Left renal pelvis (tissue), 4 donors: ENCODE results near the gene ANKRD63. TPM values are rescaled to one million over a fixed set of nuclear protein-coding genes. Genes with fewer than 3 reads are reported as not detected.

Experiments used
- DNase-seq, 4 donors: peaks; one replicate each; pipeline ENCODE4 v3.0.0-alpha.2; 2013; ENCODE audit warnings: low read depth in 4 of 4, low spot score in 3 of 4
- polyA plus RNA-seq, 4 donors: library from polyadenylated mRNA; unstranded; fragments of 120-200 nt; gene quantifications; one replicate each; pipeline ENCODE4 v1.2.1, GENCODE V29; 2013; ENCODE audit not compliant: insufficient read length in 4 of 4

ANKRD63 gene
- polyA plus RNA-seq, 4 donors = 0.17 TPM; not detected in 3

- DNase-seq = no peak
Measured at GRCh38 chr15:40313531-40314398, 30.9 kb upstream of the ANKRD63 start.

DNA sequence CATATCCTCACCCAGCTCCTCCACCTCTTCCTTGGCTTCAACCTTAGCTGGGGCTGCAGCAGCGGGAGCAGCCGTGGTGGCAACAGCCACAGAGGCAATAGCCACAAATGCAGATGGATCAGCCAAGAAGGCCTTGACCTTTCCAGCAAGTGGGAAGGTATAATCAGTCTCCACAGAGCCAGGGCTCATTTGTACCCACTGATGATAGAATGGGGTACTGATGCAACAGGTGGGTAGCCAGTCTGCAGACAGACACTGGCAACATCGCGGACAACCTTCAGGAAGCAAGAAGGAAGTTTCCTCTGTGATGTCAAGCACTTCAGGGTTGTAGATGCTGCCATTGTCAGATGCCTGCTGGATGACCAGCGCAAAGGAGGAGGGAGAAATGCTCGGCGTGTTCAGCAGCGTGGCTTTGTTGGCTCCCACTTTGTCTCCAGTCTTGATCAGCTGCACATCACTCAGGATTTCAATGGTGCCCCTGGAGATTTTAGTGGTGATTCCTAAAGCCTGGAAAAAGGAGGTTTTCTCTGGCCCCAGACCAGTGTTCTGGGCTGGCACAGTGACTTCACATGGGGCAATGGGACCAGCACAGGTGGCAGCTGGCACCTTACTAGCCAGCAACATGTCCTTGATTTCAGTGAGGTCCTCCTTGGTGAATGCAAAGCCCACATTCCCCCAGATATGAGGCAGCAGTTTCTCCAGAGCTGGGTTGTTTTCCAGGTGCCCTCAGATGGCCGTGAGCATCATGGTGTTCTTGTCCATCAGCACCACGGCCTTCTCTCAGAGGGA, 29.7 kb upstream of the ANKRD63 start:
- no peak for DNase-seq

GRCh38 chr15:40310993-40311392, 28.1 kb upstream of the ANKRD63 start:
- DNase-seq = no peak

- DNase-seq = no peak
Measured at GRCh38 chr15:40310001-40310959, 27.4 kb upstream of the ANKRD63 start.

DNA sequence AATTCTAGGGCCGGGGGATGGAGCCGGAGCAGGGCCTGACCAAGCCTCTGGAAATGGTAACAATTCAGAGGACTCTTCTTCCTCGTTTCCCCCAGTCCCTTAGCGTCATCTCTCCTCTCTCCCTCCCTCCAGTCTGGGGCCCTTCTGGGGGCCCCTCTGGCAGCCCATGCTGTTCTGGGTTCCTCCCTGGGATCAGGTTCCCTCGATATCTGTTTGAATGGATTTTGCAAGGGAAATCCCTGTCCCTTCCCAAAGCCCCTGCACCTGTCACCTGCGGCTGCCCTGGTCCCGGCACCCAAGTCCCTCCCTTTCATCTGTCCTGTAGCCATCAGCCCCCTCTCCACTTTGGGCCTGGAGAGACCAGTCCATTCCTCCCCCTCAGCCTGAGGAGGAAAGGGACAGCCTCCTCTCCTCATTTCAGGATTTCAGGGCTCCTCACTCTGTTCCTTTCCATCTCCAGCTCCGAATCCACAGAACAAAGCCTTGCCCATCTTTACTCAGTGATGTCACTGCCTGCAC, 26.5 kb upstream of the ANKRD63 start:
- no peak for DNase-seq

GRCh38 chr15:40307421-40308211, 24.8 kb upstream of the ANKRD63 start, which contains the start of gene PLCB2:
Gene PLCB2 (minus strand): TSS chr15:40307935. CDS start chr15:40307672, 263 bp downstream.
- no peak for DNase-seq

- no peak for DNase-seq
Measured at GRCh38 chr15:40306908-40307307, 24.0 kb upstream of the ANKRD63 start.

GRCh38 chr15:40306371-40306770, 23.5 kb upstream of the ANKRD63 start:
- DNase-seq = no peak

GRCh38 chr15:40305281-40305680, 22.4 kb upstream of the ANKRD63 start:
- no peak for DNase-seq

- no peak for DNase-seq
Measured at GRCh38 chr15:40303576-40303975, 20.7 kb upstream of the ANKRD63 start.

DNA sequence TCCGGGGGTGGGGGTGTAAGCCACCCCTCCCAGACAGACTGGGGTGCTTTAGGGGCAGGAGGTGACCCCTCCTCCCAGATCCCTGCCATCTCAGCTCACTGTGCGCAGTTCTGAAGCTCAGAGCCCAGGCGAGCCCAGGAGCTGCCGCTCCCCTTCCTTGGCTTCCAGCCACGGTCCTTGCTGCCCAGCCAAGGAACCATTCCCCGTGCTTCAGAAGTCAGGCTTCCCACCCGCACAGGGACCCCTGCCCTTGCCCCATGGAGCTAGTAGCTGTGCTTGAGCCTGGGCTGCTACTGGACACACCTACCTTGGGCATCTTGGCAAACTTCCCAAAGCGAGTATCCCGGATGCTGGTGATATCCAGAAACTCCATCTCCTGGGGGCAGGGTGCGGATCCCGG, 20.1 kb upstream of the ANKRD63 start:
- DNase-seq = no peak

GRCh38 chr15:40302288-40302886, 19.5 kb upstream of the ANKRD63 start:
- DNase-seq = no peak

- no peak for DNase-seq
Measured at GRCh38 chr15:40301467-40302179, 18.8 kb upstream of the ANKRD63 start.

DNA sequence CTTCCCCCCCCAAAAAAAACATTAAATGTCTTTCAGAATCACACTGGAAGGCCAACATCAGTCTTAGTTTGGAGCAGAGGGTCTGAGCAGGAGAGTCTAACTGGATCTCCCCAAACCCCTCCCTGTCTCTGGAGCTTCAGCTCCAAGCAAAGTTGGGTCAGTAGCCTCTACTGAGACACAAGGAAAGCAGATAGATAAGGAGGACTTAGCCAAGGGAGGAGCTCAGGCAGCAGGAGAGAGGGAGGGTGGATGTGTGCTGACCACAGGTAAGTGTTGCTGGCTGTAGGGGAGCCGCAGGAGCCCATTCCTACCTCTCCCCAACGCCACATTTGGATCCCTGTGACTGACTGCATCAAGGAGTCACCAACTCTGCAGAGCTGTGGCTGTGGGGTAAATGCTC, 17.9 kb upstream of the ANKRD63 start:
- no peak for DNase-seq

DNA sequence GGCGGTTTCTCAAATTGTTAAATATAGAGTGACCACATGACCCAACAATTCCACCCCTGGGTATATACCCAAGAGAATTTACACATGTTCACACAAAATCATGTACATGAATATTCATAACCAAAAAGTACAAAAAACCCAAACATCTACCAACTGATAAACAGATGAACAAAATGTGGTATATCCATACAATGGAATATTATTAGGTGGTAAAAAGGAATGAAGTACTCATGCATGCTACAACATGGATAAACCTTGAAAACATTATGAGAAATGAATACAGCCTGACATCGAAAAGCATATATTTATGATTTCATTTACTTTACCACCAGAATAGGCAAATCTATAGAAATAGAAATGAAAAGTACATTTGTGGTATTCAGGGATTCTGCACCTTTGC, 17.5 kb upstream of the ANKRD63 start:
- no peak for DNase-seq

GRCh38 chr15:40298216-40298935, 15.5 kb upstream of the ANKRD63 start:
- DNase-seq = no peak

- DNase-seq = no peak
Measured at GRCh38 chr15:40297356-40297755, 14.5 kb upstream of the ANKRD63 start.
